ENCODE measurements around the gene ZCCHC14. TPM values are rescaled to one million over a fixed set of nuclear protein-coding genes. Genes with fewer than 3 reads are reported as not detected.
"Not testable (repeated sequence)": the region's sequence is repeated elsewhere in the genome, so short reads cannot be mapped to it uniquely, and the experiment has no call there.

The ZCCHC14 gene
- total RNA-seq, 1 donor from 2014 or later, result 11.5 TPM

DNA sequence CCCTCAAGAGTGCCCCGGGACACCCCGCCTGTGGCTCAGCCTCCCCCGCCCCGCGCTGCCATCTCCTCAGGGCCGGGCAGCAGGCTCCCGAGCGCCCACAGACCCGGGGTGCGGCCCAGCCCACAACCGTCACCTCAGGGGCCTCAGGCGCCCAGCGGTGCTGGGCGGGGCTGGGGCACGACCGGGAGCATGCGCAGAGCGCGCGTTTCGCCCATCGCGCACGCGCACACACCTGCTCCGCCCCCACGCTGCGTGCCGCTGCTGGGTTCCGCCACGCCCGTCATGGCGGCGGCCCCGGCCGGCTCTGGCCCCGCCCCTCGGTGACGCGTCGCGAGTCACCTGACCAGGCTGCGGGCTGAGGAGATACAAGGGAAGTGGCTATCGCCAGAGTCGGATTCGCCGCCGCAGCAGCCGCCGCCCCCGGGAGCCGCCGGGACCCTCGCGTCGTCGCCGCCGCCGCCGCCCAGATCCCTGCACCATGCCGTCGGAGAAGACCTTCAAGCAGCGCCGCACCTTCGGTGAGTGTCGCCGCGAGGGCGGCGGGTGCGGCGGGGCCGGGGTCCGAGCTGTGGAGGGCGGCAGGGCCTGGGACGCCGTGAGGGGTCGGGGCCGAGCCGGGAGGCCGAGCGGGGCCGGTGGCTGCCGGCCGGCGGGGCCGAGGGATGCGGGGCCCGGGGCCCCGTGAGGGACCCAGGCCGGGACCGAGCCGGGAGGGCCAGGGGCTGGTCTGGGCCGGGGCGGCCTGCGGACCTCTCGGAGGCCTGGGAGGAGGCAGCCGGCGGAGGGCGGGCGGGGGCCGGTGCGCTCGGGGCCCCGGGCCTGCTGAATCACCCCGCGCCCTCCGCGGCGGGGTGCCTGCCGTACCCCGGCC, 100.6 kb downstream of the ZCCHC14 start, which contains the start of gene MAP1LC3B:
Gene MAP1LC3B, plus strand, starts transcription at position 387 of the 871 bp plus-strand sequence. Its CDS starts 92 bp downstream, at position 479.
- Histone ChIP-seq H3K9me3 (ENCODE audit: control insufficient read depth in 3 of 3, low read length in 3 of 3) (no peaks in the 10 kb centered on the region), H3K36me3 (ENCODE audit: control insufficient read depth in 3 of 3, insufficient read depth in 3 of 3, low read length in 3 of 3) (no peaks in the 10 kb centered on the region), H3K27me3 (ENCODE audit: control insufficient read depth in 3 of 3, insufficient read depth in 3 of 3, low read length in 3 of 3) (no peaks in the 10 kb centered on the region), H3K4me1 (ENCODE audit: control insufficient read depth in 3 of 3, insufficient read depth in 3 of 3, low read length in 3 of 3) (peaks cover 35 to 45% (median 37%) of the 10 kb centered on the region in 3 donors), H3K4me3 (ENCODE audit: low read length in 3 of 3) (peak within 1 kb of the TSS; percentile 84 to 87 (median 84)), H3K27ac (ENCODE audit: low read depth, low read length) (peak within 1 kb of the TSS; percentile 100), H3K9ac (ENCODE audit: low read depth in 1 of 3, low read length in 3 of 3) (peak within 1 kb of the TSS; percentile 92 to 98 (median 98))

DNA sequence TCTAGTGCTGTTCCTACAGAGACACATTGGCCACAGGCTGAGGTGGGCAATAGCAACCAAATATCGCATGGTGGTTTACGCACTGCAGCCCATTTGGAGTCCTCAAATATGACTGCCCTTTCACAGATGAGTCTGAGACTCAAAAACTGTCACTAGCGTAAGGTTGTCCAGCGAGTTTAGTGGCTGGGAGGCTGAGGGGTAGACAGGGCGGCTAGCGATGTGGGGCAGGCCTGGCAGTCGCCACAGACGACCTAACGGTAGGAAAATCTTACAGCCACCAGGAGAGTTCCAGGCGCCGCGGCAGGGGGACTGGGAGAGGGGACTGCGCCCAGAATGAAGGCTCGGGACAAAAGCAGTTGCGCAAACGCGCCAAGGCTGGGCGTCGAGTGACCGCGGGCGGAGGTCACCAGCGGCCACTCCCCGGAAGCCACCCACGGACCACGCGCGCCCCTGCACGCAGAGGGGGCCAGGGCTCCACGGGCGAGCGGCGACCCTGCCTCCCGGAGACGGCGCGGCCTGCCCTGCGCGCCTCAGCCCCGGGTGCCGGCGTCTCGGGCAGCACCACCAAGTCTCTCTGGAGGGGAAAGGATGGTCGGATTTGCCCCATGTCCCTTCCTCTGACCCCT, 101.4 kb downstream of the ZCCHC14 start:
- Histone ChIP-seq H3K27ac (ENCODE audit: low read depth, low read length) (peak overlapping the region; percentile 100), H3K4me3 (ENCODE audit: low read length in 3 of 3) (peak overlapping the region; percentile 78 to 81 (median 80)), H3K36me3 (ENCODE audit: control insufficient read depth in 3 of 3, insufficient read depth in 3 of 3, low read length in 3 of 3) (no peaks in the 10 kb centered on the region), H3K9me3 (ENCODE audit: control insufficient read depth in 3 of 3, low read length in 3 of 3) (no peaks in the 10 kb centered on the region), H3K27me3 (ENCODE audit: control insufficient read depth in 3 of 3, insufficient read depth in 3 of 3, low read length in 3 of 3) (no peaks in the 10 kb centered on the region), H3K4me1 (ENCODE audit: control insufficient read depth in 3 of 3, insufficient read depth in 3 of 3, low read length in 3 of 3) (peaks cover 37 to 51% (median 39%) of the 10 kb centered on the region in 3 donors), H3K9ac (ENCODE audit: low read depth in 1 of 3, low read length in 3 of 3) (peak overlapping the region; percentile 92 to 98 (median 98))

GRCh38 chr16:87390641-87391323, 102.0 kb downstream of the ZCCHC14 start:
- Histone ChIP-seq H3K27ac (ENCODE audit: low read depth, low read length) (peak overlapping the region; percentile 100), H3K9me3 (ENCODE audit: control insufficient read depth in 3 of 3, low read length in 3 of 3) (no peaks in the 10 kb centered on the region), H3K9ac (ENCODE audit: low read depth in 1 of 3, low read length in 3 of 3) (peak overlapping the region; percentile 92 to 98 (median 98)), H3K27me3 (ENCODE audit: control insufficient read depth in 3 of 3, insufficient read depth in 3 of 3, low read length in 3 of 3) (no peaks in the 10 kb centered on the region), H3K4me3 (ENCODE audit: low read length in 3 of 3) (peak overlapping the region; percentile 78 to 81 (median 80)), H3K36me3 (ENCODE audit: control insufficient read depth in 3 of 3, insufficient read depth in 3 of 3, low read length in 3 of 3) (no peaks in the 10 kb centered on the region), H3K4me1 (ENCODE audit: control insufficient read depth in 3 of 3, insufficient read depth in 3 of 3, low read length in 3 of 3) (peaks cover 37 to 51% (median 39%) of the 10 kb centered on the region in 3 donors)

DNA sequence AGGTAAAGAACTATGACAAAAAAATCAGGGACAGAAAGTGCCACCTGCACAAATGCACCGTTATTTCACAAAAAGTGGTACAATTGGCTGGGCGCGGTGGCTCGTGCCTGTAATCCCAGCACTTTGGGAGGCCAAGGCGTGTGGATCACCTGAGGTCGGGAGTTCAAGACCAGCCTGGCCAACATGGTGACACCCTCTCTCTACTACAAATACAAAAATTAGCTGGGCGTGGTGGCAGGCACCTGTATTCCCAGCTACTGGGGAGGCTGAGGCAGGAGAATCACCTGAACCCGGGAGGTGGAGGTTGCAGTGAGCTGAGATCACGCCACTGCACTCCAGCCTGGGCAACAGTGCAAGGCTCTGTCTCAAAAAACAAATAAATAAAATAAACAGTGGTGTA, 102.9 kb downstream of the ZCCHC14 start:
- H3K9me3 ChIP-seq (ENCODE audit: control insufficient read depth in 3 of 3, low read length in 3 of 3); H3K27me3 ChIP-seq (ENCODE audit: control insufficient read depth in 3 of 3, insufficient read depth in 3 of 3, low read length in 3 of 3); H3K9ac ChIP-seq (ENCODE audit: low read depth in 1 of 3, low read length in 3 of 3); H3K36me3 ChIP-seq (ENCODE audit: control insufficient read depth in 3 of 3, insufficient read depth in 3 of 3, low read length in 3 of 3); H3K4me3 ChIP-seq (ENCODE audit: low read length in 3 of 3): not testable (repeated sequence)
- Histone ChIP-seq H3K4me1 (ENCODE audit: control insufficient read depth in 3 of 3, insufficient read depth in 3 of 3, low read length in 3 of 3) (peaks cover 34 to 45% (median 39%) of the 10 kb centered on the region in 3 donors), H3K27ac (ENCODE audit: low read depth, low read length) (peak overlapping the region; percentile 99)

GRCh38 chr16:87389245-87389644, 103.6 kb downstream of the ZCCHC14 start:
- H3K4me1 ChIP-seq (ENCODE audit: control insufficient read depth in 3 of 3, insufficient read depth in 3 of 3, low read length in 3 of 3), result peaks cover 35 to 45% (median 39%) of the 10 kb centered on the region in 3 donors
- peak overlapping the region in 1 of 3 donors; percentile 11 for H3K9ac ChIP-seq (ENCODE audit: low read depth in 1 of 3, low read length in 3 of 3)
- no peak overlapping the region for H3K4me3 ChIP-seq (ENCODE audit: low read length in 3 of 3)
- H3K36me3 ChIP-seq (ENCODE audit: control insufficient read depth in 3 of 3, insufficient read depth in 3 of 3, low read length in 3 of 3), result no peaks in the 10 kb centered on the region
- peak overlapping the region; percentile 99 for H3K27ac ChIP-seq (ENCODE audit: low read depth, low read length)
- no peaks in the 10 kb centered on the region for H3K27me3 ChIP-seq (ENCODE audit: control insufficient read depth in 3 of 3, insufficient read depth in 3 of 3, low read length in 3 of 3)
- no peaks in the 10 kb centered on the region for H3K9me3 ChIP-seq (ENCODE audit: control insufficient read depth in 3 of 3, low read length in 3 of 3)

- Histone ChIP-seq H3K4me3 (ENCODE audit: low read length in 3 of 3) (peak overlapping the region; percentile 11 to 54 (median 52)), H3K27ac (ENCODE audit: low read depth, low read length) (peak overlapping the region; percentile 99), H3K4me1 (ENCODE audit: control insufficient read depth in 3 of 3, insufficient read depth in 3 of 3, low read length in 3 of 3) (peaks cover 34 to 45% (median 34%) of the 10 kb centered on the region in 3 donors), H3K9ac (ENCODE audit: low read depth in 1 of 3, low read length in 3 of 3) (peak overlapping the region; percentile 11 to 73 (median 62)), H3K9me3 (ENCODE audit: control insufficient read depth in 3 of 3, low read length in 3 of 3) (no peaks in the 10 kb centered on the region), H3K36me3 (ENCODE audit: control insufficient read depth in 3 of 3, insufficient read depth in 3 of 3, low read length in 3 of 3) (no peaks in the 10 kb centered on the region), H3K27me3 (ENCODE audit: control insufficient read depth in 3 of 3, insufficient read depth in 3 of 3, low read length in 3 of 3) (no peaks in the 10 kb centered on the region)
Measured at GRCh38 chr16:87388818-87389134, 104.0 kb downstream of the ZCCHC14 start.

GRCh38 chr16:87387942-87388817, 104.6 kb downstream of the ZCCHC14 start:
- peak overlapping the region; percentile 99 for H3K27ac ChIP-seq (ENCODE audit: low read depth, low read length)
- peak overlapping the region; percentile 57 to 73 (median 72) for H3K9ac ChIP-seq (ENCODE audit: low read depth in 1 of 3, low read length in 3 of 3)
- H3K36me3 ChIP-seq (ENCODE audit: control insufficient read depth in 3 of 3, insufficient read depth in 3 of 3, low read length in 3 of 3), result no peaks in the 10 kb centered on the region
- peak overlapping the region; percentile 54 to 61 (median 56) for H3K4me3 ChIP-seq (ENCODE audit: low read length in 3 of 3)
- H3K27me3 ChIP-seq (ENCODE audit: control insufficient read depth in 3 of 3, insufficient read depth in 3 of 3, low read length in 3 of 3), result no peaks in the 10 kb centered on the region
- H3K9me3 ChIP-seq (ENCODE audit: control insufficient read depth in 3 of 3, low read length in 3 of 3), result no peaks in the 10 kb centered on the region
- peaks cover 28 to 41% (median 28%) of the 10 kb centered on the region in 3 donors for H3K4me1 ChIP-seq (ENCODE audit: control insufficient read depth in 3 of 3, insufficient read depth in 3 of 3, low read length in 3 of 3)

DNA sequence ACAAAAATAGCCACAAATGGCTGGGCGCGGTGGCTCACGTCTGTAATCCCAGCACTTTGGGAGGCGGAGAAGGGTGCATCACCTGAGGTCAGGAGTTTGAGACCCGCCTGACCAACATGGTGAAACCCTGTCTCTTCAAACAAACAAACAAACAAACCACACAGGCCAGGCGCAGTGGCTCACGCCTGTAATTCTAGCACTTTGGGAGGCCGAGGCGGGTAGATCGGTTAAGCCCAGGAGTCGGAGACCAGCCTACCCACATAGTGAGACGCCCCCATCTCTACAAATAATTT, 108.0 kb downstream of the ZCCHC14 start:
- peaks cover 42 to 58% (median 42%) of the 10 kb centered on the region in 3 donors for H3K4me1 ChIP-seq (ENCODE audit: control insufficient read depth in 3 of 3, insufficient read depth in 3 of 3, low read length in 3 of 3)
- H3K27me3 ChIP-seq (ENCODE audit: control insufficient read depth in 3 of 3, insufficient read depth in 3 of 3, low read length in 3 of 3); H3K9me3 ChIP-seq (ENCODE audit: control insufficient read depth in 3 of 3, low read length in 3 of 3); H3K36me3 ChIP-seq (ENCODE audit: control insufficient read depth in 3 of 3, insufficient read depth in 3 of 3, low read length in 3 of 3): not testable (repeated sequence)
- peak overlapping the region; percentile 93 for H3K27ac ChIP-seq (ENCODE audit: low read depth, low read length)
- peak overlapping the region; percentile 76 to 88 (median 84) for H3K9ac ChIP-seq (ENCODE audit: low read depth in 1 of 3, low read length in 3 of 3)
- H3K4me3 ChIP-seq (ENCODE audit: low read length in 3 of 3), result peak overlapping the region; percentile 62 to 87 (median 80)

DNA sequence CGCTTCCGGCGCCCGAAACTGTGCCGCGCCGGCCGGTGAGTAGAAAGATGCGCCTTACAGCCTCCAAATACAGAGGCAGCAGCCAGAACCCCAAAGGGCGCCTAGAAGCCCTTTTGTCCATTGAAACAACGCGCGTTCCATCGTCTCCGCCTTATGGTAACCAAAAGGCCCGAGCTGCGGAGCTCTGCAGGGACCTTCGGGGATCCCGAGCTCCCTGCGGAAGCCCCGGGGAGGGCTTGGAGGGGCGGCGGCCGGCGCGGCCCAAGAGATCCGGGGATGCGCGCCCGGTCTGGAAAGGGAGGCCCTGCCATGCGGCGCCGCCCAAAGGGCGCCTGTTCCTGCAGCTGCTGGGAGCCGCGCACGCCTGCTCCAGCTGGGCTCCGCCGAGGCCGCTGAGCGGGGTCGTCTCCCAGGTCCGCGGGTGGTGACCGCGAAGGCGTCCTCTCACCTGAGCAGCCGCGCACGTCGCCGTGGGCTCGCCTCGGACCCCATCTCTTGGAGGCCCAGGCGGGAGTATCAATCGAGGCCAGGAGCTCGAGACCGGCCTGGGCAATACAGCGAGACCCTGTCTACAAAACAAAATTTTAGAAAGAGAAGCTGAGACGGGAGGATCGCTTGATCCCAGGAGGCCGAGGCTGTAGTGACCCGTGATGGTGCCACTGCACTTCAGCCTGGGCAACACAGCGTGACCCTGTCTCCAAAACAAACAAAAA, 108.5 kb downstream of the ZCCHC14 start:
- Histone ChIP-seq H3K27ac (ENCODE audit: low read depth, low read length) (peak overlapping the region; percentile 93), H3K36me3 (ENCODE audit: control insufficient read depth in 3 of 3, insufficient read depth in 3 of 3, low read length in 3 of 3) (peaks cover 0 to 2% (median 0%) of the 10 kb centered on the region in 3 donors), H3K9me3 (ENCODE audit: control insufficient read depth in 3 of 3, low read length in 3 of 3) (no peaks in the 10 kb centered on the region), H3K9ac (ENCODE audit: low read depth in 1 of 3, low read length in 3 of 3) (peak overlapping the region; percentile 76 to 88 (median 84)), H3K27me3 (ENCODE audit: control insufficient read depth in 3 of 3, insufficient read depth in 3 of 3, low read length in 3 of 3) (no peaks in the 10 kb centered on the region), H3K4me1 (ENCODE audit: control insufficient read depth in 3 of 3, insufficient read depth in 3 of 3, low read length in 3 of 3) (peaks cover 42 to 62% (median 45%) of the 10 kb centered on the region in 3 donors), H3K4me3 (ENCODE audit: low read length in 3 of 3) (peak overlapping the region; percentile 62 to 87 (median 80))
